GM23248 (cell line): ENCODE measurements around the gene NUCB2. TPM values are rescaled to one million over a fixed set of nuclear protein-coding genes. Genes with fewer than 3 reads are reported as not detected.

Experiments
- DNase-seq: peaks from one replicate; pipeline ENCODE4 v3.0.0-alpha.2; 2015
- H2AFZ ChIP-seq: fragments of 200-600 bp; sonication (generic); 2 replicates; pipeline ENCODE4 v1.6.1; 2016; ENCODE audit warnings: antibody characterized with exemption
- H3F3A ChIP-seq: fragments of 200-600 bp; sonication (generic); 2 replicates; pipeline ENCODE4 v1.6.1; 2016; ENCODE audit warnings: mild to moderate bottlenecking, antibody characterized with exemption, mixed run types; ENCODE audit not compliant: insufficient read depth
- H3K27ac ChIP-seq: fragments of 200-600 bp; sonication (generic); 2 replicates; pipeline ENCODE4 v1.5.1; 2016; ENCODE audit warnings: mild to moderate bottlenecking
- H3K27me3 ChIP-seq: fragments of 200-600 bp; sonication (generic); replicated peaks from 2 replicates; pipeline ENCODE4 v1.6.1; 2016; ENCODE audit warnings: mild to moderate bottlenecking; ENCODE audit not compliant: insufficient read depth
- H3K36me3 ChIP-seq: fragments of 200-600 bp; sonication (generic); 2 replicates; pipeline ENCODE4 v1.6.1; 2016; ENCODE audit warnings: low read depth, mild to moderate bottlenecking
- H3K4me1 ChIP-seq: fragments of 200-600 bp; sonication (generic); 2 replicates; pipeline ENCODE4 v1.6.1; 2016; ENCODE audit warnings: mild to moderate bottlenecking; ENCODE audit not compliant: insufficient read depth
- H3K4me2 ChIP-seq: fragments of 200-600 bp; sonication (generic); one replicate; pipeline ENCODE4 v1.6.1; 2016; ENCODE audit warnings: mild to moderate bottlenecking; ENCODE audit not compliant: unreplicated experiment
- H3K4me3 ChIP-seq: fragments of 200-600 bp; sonication (generic); 2 replicates; pipeline ENCODE4 v1.5.1; 2016; ENCODE audit warnings: mild to moderate bottlenecking
- H3K79me2 ChIP-seq: fragments of 200-600 bp; sonication (generic); 2 replicates; pipeline ENCODE4 v1.6.1; 2016; ENCODE audit warnings: mild to moderate bottlenecking; ENCODE audit not compliant: insufficient read depth
- H3K9ac ChIP-seq: fragments of 200-600 bp; sonication (generic); 2 replicates; pipeline ENCODE4 v1.6.1; 2016; ENCODE audit warnings: mild to moderate bottlenecking
- H3K9me2 ChIP-seq: fragments of 200-600 bp; sonication (generic); 2 replicates; pipeline ENCODE4 v1.6.1; 2016; ENCODE audit warnings: mixed run types, mild to moderate bottlenecking, moderate library complexity; ENCODE audit not compliant: insufficient read depth
- H3K9me3 ChIP-seq: fragments of 200-600 bp; sonication (generic); one replicate; pipeline ENCODE4 v1.6.1; 2017; ENCODE audit warnings: low read depth
- H4K20me1 ChIP-seq: fragments of 200-600 bp; sonication (generic); 2 replicates; pipeline ENCODE4 v1.6.0; 2016; ENCODE audit not compliant: insufficient read depth
- EZH2 ChIP-seq: fragments of 200-600 bp; sonication (generic); IDR thresholded peaks from 2 replicates; pipeline ENCODE4 v1.6.1; 2018; ENCODE audit warnings: antibody characterized with exemption, mild to moderate bottlenecking; ENCODE audit not compliant: insufficient read depth, poor library complexity, severe bottlenecking
- EZH2phosphoT487 ChIP-seq: fragments of 200-600 bp; sonication (generic); IDR thresholded peaks from 2 replicates; pipeline ENCODE4 v1.6.1; 2018; ENCODE audit warnings: antibody characterized with exemption, moderate library complexity, mild to moderate bottlenecking, low read depth; ENCODE audit not compliant: insufficient read depth
- WGBS, 2 experiments: methylation state at CpG; one replicate each; pipeline ENCODE4 v1.1.6; 2015 to 2017; ENCODE audit warnings: low lambda C conversion rate in 2 of 2, low coverage in 1 of 2; ENCODE audit errors: missing lambda C conversion rate in 2 of 2; 5-methylcytosine and 5-hydroxymethylcytosine counted together
- in situ Hi-C: fragments of 300-500 bp; cut with MboI; formaldehyde crosslinking; loops from 2 replicates; pipeline ENCODE4 v1.15.0; 2020
- polyA plus RNA-seq: library from polyadenylated mRNA; unstranded; fragments of >200 nt; fragmentation: Nextera tagmentation; extraction: Ambion mirVana; gene quantifications from 2 replicates; pipeline ENCODE4 v1.2.1, GENCODE V29; 2016
- total RNA-seq: library from RNA; depleted of rRNA; stranded (reverse); fragments of >200 nt; shearing (Covaris generic); gene quantifications from 2 replicates; pipeline ENCODE4 v1.2.3, GENCODE V29; 2014

NUCB2 gene
- total and polyA plus RNA-seq, 2 experiments from 2014 or later = 95.0 to 246 TPM

GRCh38 chr11:17273668-17274282, 2.8 kb upstream of the NUCB2 start:
- H4K20me1 ChIP-seq = no peaks in the 10 kb centered on the region
- no peak overlapping the region for H3K9ac ChIP-seq
- no peaks in the 10 kb centered on the region for H3K27me3 ChIP-seq
- peaks cover 11% of the 10 kb centered on the region; the same call in 1 of the 2 replicates for H3F3A ChIP-seq
- H3K4me3 ChIP-seq = no peak overlapping the region
- H3K9me2 ChIP-seq = no peaks in the 10 kb centered on the region
- TF ChIP-seq EZH2 = no peak
- TF ChIP-seq EZH2phosphoT487 = no peak
- H3K36me3 ChIP-seq = no peaks in the 10 kb centered on the region
- peaks cover 5% of the 10 kb centered on the region; the same call in 1 of the 2 replicates for H3K4me1 ChIP-seq
- H3K79me2 ChIP-seq = peaks cover 22% of the 10 kb centered on the region
- no peak overlapping the region for H3K4me2 ChIP-seq
- no peak overlapping the region for H2AFZ ChIP-seq
- no peaks in the 10 kb centered on the region for H3K9me3 ChIP-seq
- H3K27ac ChIP-seq = no peak overlapping the region
- peak; percentile 14 for DNase-seq
- in situ Hi-C loops = no loop called here
- 81 to 87% methylated on average over 5 of the region's 5 CpGs for WGBS, 2 experiments

GRCh38 chr11:17275400-17276235, 921 bp upstream of the NUCB2 start:
- Histone ChIP-seq H3K9me3 (no peaks in the 10 kb centered on the region), H3F3A (peaks cover 11% of the 10 kb centered on the region; the same call in 1 of the 2 replicates), H3K4me2 (peak overlapping the region; percentile 71), H3K36me3 (no peaks in the 10 kb centered on the region), H3K4me1 (peaks cover 5% of the 10 kb centered on the region; the same call in 1 of the 2 replicates), H3K27ac (peak overlapping the region; percentile 87), H3K79me2 (peaks cover 41% of the 10 kb centered on the region), H3K27me3 (no peaks in the 10 kb centered on the region), H3K9me2 (no peaks in the 10 kb centered on the region), H4K20me1 (no peaks in the 10 kb centered on the region), H3K4me3 (peak overlapping the region; percentile 84), H2AFZ (peak overlapping the region; percentile 90), H3K9ac (peak overlapping the region; percentile 93)
- in situ Hi-C loops = no loop called here
- DNase-seq = peak; percentile 34
- 57 to 61% methylated on average over 10 of the region's 10 CpGs for WGBS, 2 experiments
- no peak for TF ChIP-seq EZH2
- no peak for TF ChIP-seq EZH2phosphoT487

GRCh38 chr11:17277024-17277584, 565 bp downstream of the NUCB2 start:
- H3K9ac ChIP-seq = peak overlapping the region; percentile 93
- peak; percentile 72 for DNase-seq
- in situ Hi-C loops = no loop called here
- H4K20me1 ChIP-seq = no peaks in the 10 kb centered on the region
- H3K79me2 ChIP-seq = peaks cover 52% of the 10 kb centered on the region
- H3K4me1 ChIP-seq = peaks cover 5% of the 10 kb centered on the region; the same call in 1 of the 2 replicates
- no peaks in the 10 kb centered on the region for H3K9me3 ChIP-seq
- peak overlapping the region; percentile 90 for H2AFZ ChIP-seq
- H3K9me2 ChIP-seq = no peaks in the 10 kb centered on the region
- no peaks in the 10 kb centered on the region for H3K27me3 ChIP-seq
- H3K4me3 ChIP-seq = peak overlapping the region; percentile 84
- 1 to 2% methylated on average over 11 to 17 of the region's 17 CpGs for WGBS, 2 experiments
- H3K36me3 ChIP-seq = no peaks in the 10 kb centered on the region
- no peak for TF ChIP-seq EZH2
- no peak for TF ChIP-seq EZH2phosphoT487
- peaks cover 11% of the 10 kb centered on the region; the same call in 1 of the 2 replicates for H3F3A ChIP-seq
- peak overlapping the region; percentile 87 for H3K27ac ChIP-seq
- peak overlapping the region; percentile 82 for H3K4me2 ChIP-seq

GRCh38 chr11:17280494-17281127, 4.1 kb downstream of the NUCB2 start:
- Histone ChIP-seq H4K20me1 (no peaks in the 10 kb centered on the region), H3K9me2 (no peaks in the 10 kb centered on the region), H3K4me3 (no peak overlapping the region), H3K4me2 (no peak overlapping the region), H3K27me3 (no peaks in the 10 kb centered on the region), H3K79me2 (peaks cover 57% of the 10 kb centered on the region), H3K27ac (no peak overlapping the region), H3K9me3 (no peaks in the 10 kb centered on the region), H3F3A (peaks cover 11% of the 10 kb centered on the region; the same call in 1 of the 2 replicates), H2AFZ (0 out of 2 replicates have a peak overlapping the region, but pooled peaks have one; percentile 34), H3K9ac (no peak overlapping the region), H3K4me1 (peaks cover 5% of the 10 kb centered on the region; the same call in 1 of the 2 replicates), H3K36me3 (0 out of 2 replicates have a peak, but pooled peaks cover 8% of the 10 kb centered on the region)
- DNase-seq = no peak
- in situ Hi-C loops = no loop called here
- WGBS, 2 experiments = 87 to 90% methylated on average over 9 of the region's 9 CpGs
- TF ChIP-seq EZH2 (no peak), EZH2phosphoT487 (no peak)
